Liver (tissue), 9 donors: ENCODE measurements around the gene NOTCH1. TPM values are rescaled to one million over a fixed set of nuclear protein-coding genes. Genes with fewer than 3 reads are reported as not detected.

ENCODE experiments used
- DNase-seq: peaks from one replicate; pipeline ENCODE4 v3.0.0-alpha.2; 2017; ENCODE audit warnings: low spot score
- H3K27ac ChIP-seq, 2 donors: one replicate each; pipeline ENCODE4 v1.7.0; 2013; ENCODE audit warnings: inconsistent platforms in 2 of 2, low read length in 2 of 2, control low read depth in 1 of 2, low read depth in 1 of 2, mild to moderate bottlenecking in 1 of 2
- H3K27me3 ChIP-seq, 4 donors: one replicate each; pipeline versions ENCODE4 v1.6.1 to v1.7.0; 2013; ENCODE audit warnings: low read length in 3 of 4, inconsistent platforms in 1 of 4, mild to moderate bottlenecking in 1 of 4, moderate library complexity in 1 of 4; ENCODE audit not compliant: control insufficient read depth in 4 of 4, insufficient read depth in 4 of 4
- H3K36me3 ChIP-seq, 4 donors: one replicate each; pipeline versions ENCODE4 v1.6.1 to v1.7.0; 2013; ENCODE audit warnings: low read length in 3 of 4, mild to moderate bottlenecking in 3 of 4, low read depth in 1 of 4, moderate library complexity in 1 of 4; ENCODE audit not compliant: control insufficient read depth in 4 of 4, insufficient read depth in 3 of 4
- H3K4me1 ChIP-seq, 4 donors: one replicate each; pipeline versions ENCODE4 v1.6.1 to v1.7.0; 2013; ENCODE audit warnings: low read length in 3 of 4, mild to moderate bottlenecking in 3 of 4, moderate library complexity in 1 of 4; ENCODE audit not compliant: control insufficient read depth in 4 of 4, insufficient read depth in 4 of 4
- H3K4me3 ChIP-seq, 3 donors: one replicate each; pipeline versions ENCODE4 v1.6.1 to v1.7.0; 2013; ENCODE audit warnings: low read length in 3 of 3, control low read depth in 1 of 3, low read depth in 1 of 3, mild to moderate bottlenecking in 1 of 3
- H3K9ac ChIP-seq, 2 donors: one replicate each; pipeline ENCODE4 v1.7.0; 2013; ENCODE audit warnings: low read length in 2 of 2, mild to moderate bottlenecking in 2 of 2, moderate library complexity in 2 of 2, control low read depth in 1 of 2, low read depth in 1 of 2
- H3K9me3 ChIP-seq, 4 donors: one replicate each; pipeline versions ENCODE4 v1.6.1 to v1.7.0; 2013; ENCODE audit warnings: low read length in 3 of 4; ENCODE audit not compliant: control insufficient read depth in 4 of 4
- ATF3 ChIP-seq: IDR thresholded peaks from 2 replicates; pipeline ENCODE4 v1.6.1; 2016; ENCODE audit warnings: antibody characterized with exemption
- CTCF ChIP-seq: fragments of 150-350 bp; IDR thresholded peaks from 2 replicates; pipeline ENCODE4 v1.5.1; 2017; ENCODE audit warnings: improper control_type of control experiment, low read depth, low read length; ENCODE audit not compliant: missing input control
- FOXA1 ChIP-seq: IDR thresholded peaks from 2 replicates; pipeline ENCODE4 v1.6.1; 2016; ENCODE audit warnings: antibody characterized with exemption
- GABPA ChIP-seq, 2 donors: IDR thresholded peaks in 1 of 2; conservative IDR thresholded peaks in 1 of 2; 2 replicates each; pipeline ENCODE4 v1.6.1; 2016; ENCODE audit warnings: antibody characterized with exemption in 2 of 2, mild to moderate bottlenecking in 1 of 2, moderate library complexity in 1 of 2
- HNF4A ChIP-seq, 2 donors: conservative IDR thresholded peaks; 2 replicates each; pipeline ENCODE4 v1.6.1; 2016; ENCODE audit warnings: antibody characterized with exemption in 2 of 2, mild to moderate bottlenecking in 2 of 2
- HNF4G ChIP-seq: IDR thresholded peaks from 2 replicates; pipeline ENCODE4 v1.6.1; 2016; ENCODE audit warnings: antibody characterized with exemption
- JUND ChIP-seq, 2 donors: IDR thresholded peaks; 2 replicates each; pipeline ENCODE4 v1.6.1; 2016; ENCODE audit warnings: antibody characterized with exemption in 2 of 2
- MAX ChIP-seq: IDR thresholded peaks from 2 replicates; pipeline ENCODE4 v1.6.1; 2016; ENCODE audit warnings: antibody characterized with exemption
- NR2F2 ChIP-seq: IDR thresholded peaks from 2 replicates; pipeline ENCODE4 v1.6.1; 2016; ENCODE audit warnings: antibody characterized with exemption
- REST ChIP-seq: IDR thresholded peaks from 2 replicates; pipeline ENCODE4 v1.6.1; 2016; ENCODE audit warnings: antibody characterized with exemption, mild to moderate bottlenecking
- RXRA ChIP-seq, 2 donors: IDR thresholded peaks; 2 replicates each; pipeline ENCODE4 v1.6.1; 2017 to 2018; ENCODE audit warnings: antibody characterized with exemption in 2 of 2, mild to moderate bottlenecking in 1 of 2
- SP1 ChIP-seq: IDR thresholded peaks from 2 replicates; pipeline ENCODE4 v1.6.1; 2018; ENCODE audit warnings: antibody characterized with exemption, mild to moderate bottlenecking
- TAF1 ChIP-seq: conservative IDR thresholded peaks from 2 replicates; pipeline ENCODE4 v1.6.1; 2016; ENCODE audit warnings: antibody characterized with exemption, mild to moderate bottlenecking
- YY1 ChIP-seq: IDR thresholded peaks from 2 replicates; pipeline ENCODE4 v1.6.1; 2016; ENCODE audit warnings: antibody characterized with exemption, mild to moderate bottlenecking
- WGBS: extraction: QIAGEN DNeasy Blood & Tissue Kit; methylation state at CpG from one replicate; pipeline ENCODE4 v1.1.7; 2013; 5-methylcytosine and 5-hydroxymethylcytosine counted together
- polyA plus RNA-seq, 2 donors: library from polyadenylated mRNA; stranded (reverse) in 1 of 2; unstranded in 1 of 2; fragments of 200-250 nt in 1 of 2; fragments of >200 nt in 1 of 2; fragmentation: Nextera tagmentation in 1 of 2; extraction: Ambion mirVana in 1 of 2; gene quantifications; one replicate each; pipeline versions ENCODE4 v1.2.1 to v1.2.3, GENCODE V29; 2013 to 2015
- total RNA-seq, 2 donors: library from RNA; depleted of rRNA; stranded (reverse); fragments of >200 nt; gene quantifications; one replicate each; pipeline ENCODE4 v1.2.3, GENCODE V29; 2014
- donor health status: healthy.
- donor health status: healthy.
- donor health status: healthy.
- donor health status: healthy.
- donor health status: healthy.

NOTCH1 gene
- total and polyA plus RNA-seq, 4 donors, result 2.4 to 22.3 (median 8.5) TPM

- no peak overlapping the region for H3K4me3 ChIP-seq
- WGBS, result 87% methylated on average over 14 of the region's 14 CpGs
- H3K27ac ChIP-seq, result no peak overlapping the region
- TF ChIP-seq CTCF, result no peak
- no peak for TF ChIP-seq RXRA (IDR thresholded peaks at IDR 0.05)
- TF ChIP-seq ATF3, result no peak
- no peak for TF ChIP-seq FOXA1
- TF ChIP-seq HNF4G, result no peak
- TF ChIP-seq TAF1, result no peak
- no peaks in the 10 kb centered on the region for H3K9me3 ChIP-seq
- no peak for DNase-seq
- no peaks in the 10 kb centered on the region for H3K36me3 ChIP-seq
- H3K9ac ChIP-seq, result no peak overlapping the region
- peaks cover 3 to 24% (median 16%) of the 10 kb centered on the region in 4 donors for H3K4me1 ChIP-seq
- H3K27me3 ChIP-seq, result no peaks in the 10 kb centered on the region
These were observed 25.7 kb upstream of the NOTCH1 start for GRCh38 chr9:136571531-136571930.

- no peak for DNase-seq
- TF ChIP-seq REST (no peak), NR2F2 (no peak), HNF4A (conservative IDR thresholded peaks at IDR 0.05) (no peak), YY1 (no peak), FOXA1 (no peak), RXRA (IDR thresholded peaks at IDR 0.05) (no peak), JUND (IDR thresholded peaks at IDR 0.05) (no peak), HNF4G (no peak)
- Histone ChIP-seq H3K27me3 (no peaks in the 10 kb centered on the region), H3K27ac (no peak overlapping the region), H3K9ac (no peak overlapping the region), H3K4me3 (no peak overlapping the region), H3K36me3 (no peaks in the 10 kb centered on the region), H3K9me3 (no peaks in the 10 kb centered on the region), H3K4me1 (peaks cover 3 to 24% (median 13%) of the 10 kb centered on the region in 4 donors)
- 91% methylated on average over 19 of the region's 19 CpGs for WGBS
These were observed 25.1 kb upstream of the NOTCH1 start for GRCh38 chr9:136570916-136571315.

GRCh38 chr9:136570191-136570845, 24.5 kb upstream of the NOTCH1 start:
- no peak for DNase-seq
- TF ChIP-seq GABPA (IDR thresholded peaks at IDR 0.05 in 1 of 2, conservative IDR thresholded peaks at IDR 0.05 in 1 of 2) (no peak), MAX (no peak), HNF4A (conservative IDR thresholded peaks at IDR 0.05) (no peak), ATF3 (no peak), SP1 (no peak), FOXA1 (no peak)
- Histone ChIP-seq H3K4me1 (peaks cover 3 to 21% (median 10%) of the 10 kb centered on the region in 4 donors), H3K27ac (no peak overlapping the region), H3K9me3 (no peaks in the 10 kb centered on the region), H3K9ac (no peak overlapping the region), H3K27me3 (no peaks in the 10 kb centered on the region), H3K36me3 (no peaks in the 10 kb centered on the region), H3K4me3 (no peak overlapping the region)
- WGBS, result 76% methylated on average over 18 of the region's 18 CpGs
